ENCODE results near the gene GNAS. TPM values are rescaled to one million over a fixed set of nuclear protein-coding genes. Genes with fewer than 3 reads are reported as not detected.

Gene GNAS
- total RNA-seq, 4 donors from 2014 or later, result 679 to 875 (median 782) TPM

DNA sequence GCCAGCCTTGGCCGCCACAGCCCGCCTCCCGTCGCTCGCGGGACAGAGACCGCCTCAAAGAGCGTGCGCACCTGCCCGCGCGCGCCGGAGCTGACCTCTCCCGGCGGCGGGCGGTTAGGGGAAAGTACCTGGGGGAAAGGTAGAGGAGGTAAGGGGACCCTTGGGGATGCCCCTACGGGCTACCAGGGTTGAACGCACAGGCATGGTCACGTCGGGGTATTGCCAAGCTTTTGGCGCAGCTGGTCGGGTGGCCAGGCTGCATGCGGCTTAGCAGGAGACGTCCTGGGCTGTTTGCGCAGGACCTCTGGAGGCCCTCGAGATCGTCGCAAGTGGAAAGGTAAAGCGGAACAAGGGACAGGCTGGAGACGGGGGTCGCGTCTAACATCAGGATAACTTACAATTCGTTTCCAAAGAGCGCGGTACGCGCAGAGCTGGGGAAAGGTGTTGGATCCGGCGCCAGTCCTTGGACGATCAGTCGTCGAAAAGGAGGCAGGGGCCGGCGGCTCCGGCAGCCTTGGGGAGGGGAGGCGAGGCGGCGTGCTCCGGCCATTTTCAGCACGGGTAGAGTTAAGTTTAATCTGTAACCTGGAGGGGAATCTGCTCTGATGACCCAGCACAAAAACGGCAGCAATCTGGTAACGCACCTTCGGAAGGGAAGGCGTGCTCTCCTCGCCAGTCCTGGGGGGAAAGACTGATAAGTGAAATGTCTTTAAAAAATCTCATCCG lies 10.8 kb upstream of the GNAS start:
- peaks cover 0 to 78% (median 14%) of the 10 kb centered on the region in 4 donors for H3K27me3 ChIP-seq
- WGBS, result 35% methylated on average over 40 of the region's 58 CpGs
- intact Hi-C loops (cut with DNase I), result no loop called here

GRCh38 chr20:58842276-58842675 lies 10.2 kb upstream of the GNAS start:
- no peak for DNase-seq (ENCODE audit: extremely low spot score)
- Histone ChIP-seq H3K27ac (replicated peaks in 1 of 4) (no peak overlapping the region), H3K4me1 (peaks cover 0 to 27% (median 20%) of the 10 kb centered on the region in 4 donors), H3K36me3 (no peaks in the 10 kb centered on the region), H3K27me3 (peaks cover 0 to 78% (median 14%) of the 10 kb centered on the region in 4 donors), H3K9me3 (no peaks in the 10 kb centered on the region), H3K4me3 (no peak overlapping the region)
- intact Hi-C loops (cut with DNase I), result no loop called here
- WGBS, result 60% methylated on average over 20 of the region's 20 CpGs
- TF ChIP-seq EP300 (IDR thresholded peaks at IDR 0.05), result no peak
- no peak for TF ChIP-seq POLR2AphosphoS5 (IDR thresholded peaks at IDR 0.05)
- TF ChIP-seq POLR2A (IDR thresholded peaks at IDR 0.05; ENCODE audit: low read depth), result no peak

More for the DNA sequence above, 10.8 kb upstream of the GNAS start:
- Histone ChIP-seq H3K4me1 (peaks cover 0 to 27% (median 20%) of the 10 kb centered on the region in 4 donors), H3K36me3 (no peaks in the 10 kb centered on the region), H3K4me3 (no peak overlapping the region), H3K9me3 (no peaks in the 10 kb centered on the region), H3K27ac (replicated peaks in 1 of 4) (no peak overlapping the region)
- no peak for DNase-seq (ENCODE audit: extremely low spot score)
- TF ChIP-seq EP300 (IDR thresholded peaks at IDR 0.05) (no peak), CTCF (IDR thresholded peaks at IDR 0.05) (no peak), POLR2AphosphoS5 (IDR thresholded peaks at IDR 0.05) (no peak), POLR2A (IDR thresholded peaks at IDR 0.05; ENCODE audit: low read depth) (no peak)

- no peak for DNase-seq (ENCODE audit: extremely low spot score)
- peaks cover 0 to 77% (median 14%) of the 10 kb centered on the region in 4 donors for H3K27me3 ChIP-seq
- intact Hi-C loops (cut with DNase I), result no loop called here
- peaks cover 0 to 27% (median 20%) of the 10 kb centered on the region in 4 donors for H3K4me1 ChIP-seq
- TF ChIP-seq POLR2AphosphoS5 (IDR thresholded peaks at IDR 0.05) (no peak), POLR2A (IDR thresholded peaks at IDR 0.05; ENCODE audit: low read depth) (no peak), EP300 (IDR thresholded peaks at IDR 0.05) (no peak), CTCF (IDR thresholded peaks at IDR 0.05) (no peak)
- WGBS, result 56% methylated on average over 6 of the region's 6 CpGs
- no peaks in the 10 kb centered on the region for H3K9me3 ChIP-seq
- no peaks in the 10 kb centered on the region for H3K36me3 ChIP-seq
- no peak overlapping the region for H3K4me3 ChIP-seq
- H3K27ac ChIP-seq (replicated peaks in 1 of 4), result no peak overlapping the region
These were observed 9.4 kb upstream of the GNAS start for GRCh38 chr20:58843128-58843556.

- H3K36me3 ChIP-seq, result no peaks in the 10 kb centered on the region
- no peak overlapping the region for H3K27ac ChIP-seq (replicated peaks in 1 of 4)
- 77% methylated on average over 3 of the region's 3 CpGs for WGBS
- H3K9me3 ChIP-seq, result no peaks in the 10 kb centered on the region
- DNase-seq (ENCODE audit: extremely low spot score), result no peak
- intact Hi-C loops (cut with DNase I), result no loop called here
- peaks cover 0 to 16% (median 4%) of the 10 kb centered on the region in 4 donors for H3K4me1 ChIP-seq
- no peak overlapping the region for H3K4me3 ChIP-seq
- H3K27me3 ChIP-seq, result peaks cover 0 to 72% (median 5%) of the 10 kb centered on the region in 4 donors
- TF ChIP-seq EP300 (IDR thresholded peaks at IDR 0.05), result no peak
- no peak for TF ChIP-seq POLR2A (IDR thresholded peaks at IDR 0.05; ENCODE audit: low read depth)
- no peak for TF ChIP-seq CTCF (IDR thresholded peaks at IDR 0.05)
- TF ChIP-seq POLR2AphosphoS5 (IDR thresholded peaks at IDR 0.05), result no peak
These were observed 6.8 kb upstream of the GNAS start for GRCh38 chr20:58845706-58846105.

DNA sequence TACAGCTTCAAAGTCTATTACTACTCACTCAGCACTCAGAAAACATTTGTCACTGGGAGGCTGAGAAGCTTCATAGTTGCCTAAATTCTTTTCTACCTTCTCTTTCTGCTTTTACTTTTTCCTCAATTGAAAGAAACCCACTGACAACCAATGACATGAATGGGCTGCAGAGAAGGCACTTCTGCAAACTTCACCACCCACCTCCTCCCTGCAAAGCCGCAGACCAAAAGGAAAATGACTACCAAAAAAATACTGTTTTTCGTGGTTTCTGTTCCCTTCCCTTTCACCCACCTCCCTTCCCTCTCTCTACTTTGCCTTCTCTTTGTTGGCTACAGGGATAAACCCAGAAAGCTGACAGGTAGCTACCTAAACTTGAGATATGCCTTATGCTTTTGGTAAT lies 5.1 kb upstream of the GNAS start:
- intact Hi-C loops (cut with DNase I), result no loop called here
- Histone ChIP-seq H3K9me3 (no peaks in the 10 kb centered on the region), H3K36me3 (no peaks in the 10 kb centered on the region), H3K4me3 (no peak overlapping the region), H3K27me3 (peaks cover 0 to 72% (median 9%) of the 10 kb centered on the region in 4 donors), H3K27ac (replicated peaks in 1 of 4) (no peak overlapping the region), H3K4me1 (peaks cover 0 to 23% (median 9%) of the 10 kb centered on the region in 4 donors)
- no peak for DNase-seq (ENCODE audit: extremely low spot score)
- TF ChIP-seq EP300 (IDR thresholded peaks at IDR 0.05) (no peak), CTCF (IDR thresholded peaks at IDR 0.05) (no peak), POLR2A (IDR thresholded peaks at IDR 0.05; ENCODE audit: low read depth) (no peak), POLR2AphosphoS5 (IDR thresholded peaks at IDR 0.05) (no peak)
- 89% methylated on average over 2 of the region's 2 CpGs for WGBS
